ENCODE measurements around the gene MRPL32.

GRCh38 chr7:42883950-42884349, 48.2 kb upstream of the MRPL32 start:
- no peak for TF ChIP-seq CTCF (IDR thresholded peaks at IDR 0.05)
- TF ChIP-seq POLR2A (IDR thresholded peaks at IDR 0.05), result no peak
- no peak for TF ChIP-seq EP300 (IDR thresholded peaks at IDR 0.05)

Data from ovary (tissue), 3 donors.